Measurements from ENCODE around the gene HUS1B.
"Not testable (repeated sequence)": the region's sequence is repeated elsewhere in the genome, so short reads cannot be mapped to it uniquely, and the experiment has no call there.

The HUS1B gene

GRCh38 chr6:700490-700889 is 43.6 kb upstream of the HUS1B start:
- TF ChIP-seq CTCF (IDR thresholded peaks at IDR 0.05) (no peak), ZFX (IDR thresholded peaks at IDR 0.05; ENCODE audit: borderline replicate concordance) (no peak)
- no peak overlapping the region for H3K27ac ChIP-seq

GRCh38 chr6:699319-699718 is 42.4 kb upstream of the HUS1B start:
- H3K27ac ChIP-seq, result no peak overlapping the region

GRCh38 chr6:694431-695126 is 37.7 kb upstream of the HUS1B start:
- not testable (repeated sequence) for H3K27ac ChIP-seq

More at GRCh38 chr6:699319-699718, 42.4 kb upstream of the HUS1B start:
- TF ChIP-seq ZFX (IDR thresholded peaks at IDR 0.05; ENCODE audit: borderline replicate concordance) (no peak), CTCF (IDR thresholded peaks at IDR 0.05) (no peak)

- TF ChIP-seq CTCF (IDR thresholded peaks at IDR 0.05), result no peak
- TF ChIP-seq ZFX (IDR thresholded peaks at IDR 0.05; ENCODE audit: borderline replicate concordance), result no peak
- no peak overlapping the region for H3K27ac ChIP-seq
These were observed 36.8 kb upstream of the HUS1B start for GRCh38 chr6:693723-694009.

- peak within 1 kb of the TSS; percentile 66 for H3K27ac ChIP-seq
These were observed 36.2 kb upstream of the HUS1B start, which contains the start of gene EXOC2 for GRCh38 chr6:692858-693722. TSS of gene EXOC2 (minus strand) at chr6:693139. CDS start at chr6:637818, 55,321 bp downstream.

GRCh38 chr6:692356-692851 is 35.5 kb upstream of the HUS1B start:
- peak overlapping the region; percentile 66 for H3K27ac ChIP-seq

More at GRCh38 chr6:692858-693722, 36.2 kb upstream of the HUS1B start, which contains the start of gene EXOC2:
- TF ChIP-seq ZFX (IDR thresholded peaks at IDR 0.05; ENCODE audit: borderline replicate concordance) (no peak), CTCF (IDR thresholded peaks at IDR 0.05) (peak; percentile 16; the same call in 1 of the 2 replicates)

GRCh38 chr6:689223-689622 is 32.3 kb upstream of the HUS1B start:
- TF ChIP-seq ZFX (IDR thresholded peaks at IDR 0.05; ENCODE audit: borderline replicate concordance) (no peak), CTCF (IDR thresholded peaks at IDR 0.05) (no peak)
- H3K27ac ChIP-seq, result no peak overlapping the region

More at GRCh38 chr6:692356-692851, 35.5 kb upstream of the HUS1B start:
- TF ChIP-seq ZFX (IDR thresholded peaks at IDR 0.05; ENCODE audit: borderline replicate concordance) (no peak), CTCF (IDR thresholded peaks at IDR 0.05) (no peak)
